Keratinocyte (primary cell): ENCODE measurements around the gene TM9SF1.

Experiments
- EZH2 ChIP-seq: IDR thresholded peaks from one replicate; pipeline ENCODE4 v1.6.1; 2012; ENCODE audit warnings: inconsistent platforms, mild to moderate bottlenecking, low read length, moderate library complexity
- TF ChIP-seq, protein P1 (sequence below), 3 experiments: IDR thresholded peaks in 1 of 3; conservative IDR thresholded peaks in 1 of 3; optimal IDR thresholded peaks in 1 of 3; 2 replicates in 2 of 3; 3 replicates in 1 of 3; pipeline versions ENCODE3 to v1.5.1; 2011; ENCODE audit warnings: low read length in 3 of 3, mild to moderate bottlenecking in 3 of 3, moderate library complexity in 2 of 3, control low read depth in 1 of 3, inconsistent platforms in 1 of 3; ENCODE audit not compliant: insufficient read depth in 2 of 3; ENCODE audit errors: extremely low read depth in 1 of 3

GRCh38 chr14:24241829-24242443 lies 46.7 kb upstream of the TM9SF1 start:
- TF ChIP-seq, protein P1, sequence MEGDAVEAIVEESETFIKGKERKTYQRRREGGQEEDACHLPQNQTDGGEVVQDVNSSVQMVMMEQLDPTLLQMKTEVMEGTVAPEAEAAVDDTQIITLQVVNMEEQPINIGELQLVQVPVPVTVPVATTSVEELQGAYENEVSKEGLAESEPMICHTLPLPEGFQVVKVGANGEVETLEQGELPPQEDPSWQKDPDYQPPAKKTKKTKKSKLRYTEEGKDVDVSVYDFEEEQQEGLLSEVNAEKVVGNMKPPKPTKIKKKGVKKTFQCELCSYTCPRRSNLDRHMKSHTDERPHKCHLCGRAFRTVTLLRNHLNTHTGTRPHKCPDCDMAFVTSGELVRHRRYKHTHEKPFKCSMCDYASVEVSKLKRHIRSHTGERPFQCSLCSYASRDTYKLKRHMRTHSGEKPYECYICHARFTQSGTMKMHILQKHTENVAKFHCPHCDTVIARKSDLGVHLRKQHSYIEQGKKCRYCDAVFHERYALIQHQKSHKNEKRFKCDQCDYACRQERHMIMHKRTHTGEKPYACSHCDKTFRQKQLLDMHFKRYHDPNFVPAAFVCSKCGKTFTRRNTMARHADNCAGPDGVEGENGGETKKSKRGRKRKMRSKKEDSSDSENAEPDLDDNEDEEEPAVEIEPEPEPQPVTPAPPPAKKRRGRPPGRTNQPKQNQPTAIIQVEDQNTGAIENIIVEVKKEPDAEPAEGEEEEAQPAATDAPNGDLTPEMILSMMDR (optimal IDR thresholded peaks at IDR 0.05 in 1 of 3, IDR thresholded peaks at IDR 0.05 in 1 of 3, conservative IDR thresholded peaks at IDR 0.05 in 1 of 3; ENCODE audit: extremely low read depth in 1 of 3, insufficient read depth in 2 of 3, low read length in 3 of 3): peak in 2 of 3 experiments; percentile 15 to 62
- TF ChIP-seq EZH2: no peak
